HG02943 (cell line): Measurements from ENCODE around the gene RPS6KA5.
"Not testable (repeated sequence)": the region's sequence is repeated elsewhere in the genome, so short reads cannot be mapped to it uniquely, and the experiment has no call there.

Source experiments
- ATAC-seq: cut with Tn5 transposase; IDR thresholded peaks from one replicate; pipeline ENCODE4 v1.9.1; 2021; ENCODE audit warnings: mild to moderate bottlenecking, low read depth, moderate library complexity; ENCODE audit not compliant: unreplicated experiment

The RPS6KA5 gene

DNA sequence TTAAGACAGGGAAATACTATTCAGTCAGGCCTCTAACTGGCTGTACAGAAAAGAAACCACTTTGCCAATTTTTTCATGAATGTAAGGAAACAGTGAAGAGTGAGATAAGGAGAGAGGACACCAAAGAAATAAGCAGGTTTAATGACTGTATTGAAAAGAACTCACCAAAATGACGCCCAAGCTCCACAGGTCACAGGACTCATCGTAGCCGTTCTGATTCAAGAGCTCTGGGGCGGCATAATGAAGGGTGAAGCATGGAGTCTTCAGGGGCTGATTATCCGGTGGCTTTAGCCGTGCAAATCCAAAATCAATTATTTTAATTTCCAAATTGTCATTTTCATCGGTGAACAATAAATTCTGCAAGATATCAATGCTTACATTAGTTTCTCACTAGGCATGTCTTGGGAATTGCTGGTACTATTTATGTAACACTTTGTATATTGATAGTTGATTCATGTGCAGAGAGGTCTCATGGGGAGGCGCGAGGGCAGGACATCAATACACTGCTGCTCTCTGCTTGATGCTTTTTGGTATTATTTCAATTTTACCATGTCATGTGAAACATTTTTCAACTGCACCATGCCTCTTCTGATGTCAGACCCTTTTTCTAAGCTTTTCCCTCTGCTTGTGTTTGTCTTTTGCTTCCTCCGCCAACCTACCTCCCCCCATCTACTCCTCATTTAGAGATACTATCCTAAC lies 170.0 kb downstream of the RPS6KA5 start:
- no peak for ATAC-seq

DNA sequence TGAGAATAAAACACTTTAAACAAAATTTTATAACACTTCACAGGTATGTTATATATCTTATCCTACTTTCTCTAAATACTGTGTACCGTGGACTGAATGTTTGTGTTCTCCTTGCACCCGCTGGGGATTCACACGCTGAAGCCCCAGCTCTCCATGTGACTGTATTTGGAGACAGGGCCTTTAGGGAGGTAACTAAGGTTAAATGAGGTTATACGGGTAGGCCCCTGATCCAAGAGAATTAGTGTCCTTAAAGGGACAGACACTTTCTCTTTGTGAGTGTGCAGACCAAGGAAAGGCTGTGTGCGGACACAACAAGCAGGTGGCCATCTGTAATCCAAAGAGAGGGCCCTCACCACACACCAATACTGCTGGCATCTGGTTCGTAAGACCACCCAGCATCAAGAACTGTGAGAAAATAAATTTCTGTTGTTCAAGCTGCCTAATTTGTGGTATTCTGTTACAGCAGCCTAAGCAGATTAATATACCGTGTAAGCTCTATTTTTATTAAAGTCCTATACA lies 174.1 kb downstream of the RPS6KA5 start:
- ATAC-seq, result no peak

DNA sequence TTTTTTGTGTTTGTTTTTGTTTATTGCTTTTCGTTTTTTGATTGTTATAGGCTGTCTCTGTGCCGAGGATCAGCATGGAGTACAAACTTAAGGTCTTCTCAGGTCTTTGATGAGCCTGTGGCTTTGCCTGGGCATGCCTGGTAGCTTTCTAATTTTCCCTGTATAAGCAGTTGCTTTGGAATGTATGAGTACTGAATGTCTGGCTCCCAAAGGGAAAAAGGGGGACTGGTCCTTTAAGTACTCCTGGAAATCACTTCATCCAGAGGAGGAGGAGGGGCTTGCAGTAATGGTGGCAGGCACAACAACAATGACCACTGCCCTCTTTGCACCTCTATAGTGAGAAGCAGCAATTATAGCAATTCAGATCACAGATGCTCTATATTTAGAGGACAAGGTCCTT lies 176.7 kb downstream of the RPS6KA5 start:
- no peak for ATAC-seq

DNA sequence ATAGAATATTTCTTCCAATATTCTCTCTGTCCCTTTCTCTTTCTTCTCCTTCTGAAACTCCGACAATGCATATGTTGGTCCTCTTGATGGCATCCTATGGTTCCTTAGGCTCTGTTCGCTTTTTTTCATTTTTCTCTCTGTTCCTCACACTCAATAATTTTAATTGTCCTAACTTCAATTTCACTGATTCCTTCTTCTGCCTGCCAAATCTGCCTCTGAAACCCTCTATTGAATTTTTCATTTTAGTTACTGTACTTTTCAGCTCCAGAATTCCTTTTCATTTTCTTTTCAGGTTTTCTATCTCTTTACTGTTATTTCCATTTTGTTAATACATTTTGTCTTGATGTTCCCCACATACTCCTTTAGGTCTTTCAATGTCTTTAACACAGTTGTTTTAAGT lies 177.2 kb downstream of the RPS6KA5 start:
- ATAC-seq, result no peak

DNA sequence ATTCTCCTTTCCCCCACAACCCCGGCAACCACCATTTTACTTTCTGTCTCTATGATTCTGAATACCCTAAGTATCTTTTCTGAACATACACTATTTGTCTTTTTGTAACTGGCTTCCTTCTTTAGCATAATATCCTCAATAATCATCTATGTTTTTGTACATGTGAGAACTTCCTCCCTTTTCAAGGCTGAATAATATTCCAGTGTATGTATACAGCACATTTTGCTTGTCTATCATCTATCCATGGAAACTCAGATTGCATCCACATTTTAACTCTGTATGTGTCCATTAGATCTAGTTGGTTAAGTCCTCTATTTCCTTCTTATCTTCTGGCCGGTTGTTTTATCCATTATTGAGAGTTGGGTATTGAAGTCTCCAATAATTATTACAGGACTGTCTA lies 180.2 kb downstream of the RPS6KA5 start:
- ATAC-seq, result no peak

DNA sequence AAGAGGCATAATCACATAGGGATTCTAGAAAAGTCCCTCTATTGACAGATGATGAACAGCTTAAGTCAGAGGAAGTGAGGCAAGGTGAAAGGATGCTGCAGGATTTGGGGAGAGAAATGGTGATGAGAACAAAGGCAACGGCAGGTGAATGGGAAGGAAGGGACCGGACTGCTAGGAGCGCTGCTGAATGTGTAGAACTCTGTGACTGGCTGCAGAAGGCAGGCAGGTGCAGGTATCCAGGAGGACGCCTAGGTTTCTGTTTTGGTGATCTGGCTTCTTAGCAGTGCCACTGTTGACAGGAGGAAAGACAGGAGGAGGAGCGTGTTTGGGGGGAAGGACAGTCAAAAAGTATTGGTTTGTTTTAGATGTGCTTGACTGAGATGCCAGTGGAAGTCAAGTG lies 185.8 kb downstream of the RPS6KA5 start:
- no peak for ATAC-seq

DNA sequence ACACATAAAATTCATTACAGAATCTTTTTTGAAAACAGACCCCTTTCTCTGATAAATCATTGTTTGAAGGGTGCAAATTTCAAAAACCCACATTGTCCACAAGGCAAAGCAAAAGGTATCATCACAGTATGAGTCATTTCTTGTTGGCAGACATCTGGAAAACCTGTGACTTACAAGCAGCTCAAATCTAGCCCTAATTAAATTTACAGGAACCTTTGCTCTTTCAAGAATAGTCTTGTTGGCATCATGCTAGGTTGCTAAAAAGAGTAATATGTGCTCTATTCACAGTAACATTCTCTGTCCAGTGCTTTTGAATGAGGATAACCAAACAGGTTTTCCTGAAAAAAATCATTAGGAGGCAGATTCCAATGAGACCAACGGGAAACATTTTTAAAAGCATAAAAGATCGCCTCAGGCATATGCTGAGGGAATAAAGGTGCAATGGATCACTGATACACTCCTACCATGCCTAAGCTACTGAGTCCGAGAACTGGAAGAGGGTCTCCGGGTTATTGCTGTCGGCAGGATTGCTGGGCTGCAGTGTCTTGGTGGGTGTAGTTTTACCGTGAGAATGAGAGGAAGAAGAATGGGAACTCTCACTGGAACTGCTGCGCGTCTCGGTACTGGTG lies 188.7 kb downstream of the RPS6KA5 start:
- ATAC-seq, result no peak

DNA sequence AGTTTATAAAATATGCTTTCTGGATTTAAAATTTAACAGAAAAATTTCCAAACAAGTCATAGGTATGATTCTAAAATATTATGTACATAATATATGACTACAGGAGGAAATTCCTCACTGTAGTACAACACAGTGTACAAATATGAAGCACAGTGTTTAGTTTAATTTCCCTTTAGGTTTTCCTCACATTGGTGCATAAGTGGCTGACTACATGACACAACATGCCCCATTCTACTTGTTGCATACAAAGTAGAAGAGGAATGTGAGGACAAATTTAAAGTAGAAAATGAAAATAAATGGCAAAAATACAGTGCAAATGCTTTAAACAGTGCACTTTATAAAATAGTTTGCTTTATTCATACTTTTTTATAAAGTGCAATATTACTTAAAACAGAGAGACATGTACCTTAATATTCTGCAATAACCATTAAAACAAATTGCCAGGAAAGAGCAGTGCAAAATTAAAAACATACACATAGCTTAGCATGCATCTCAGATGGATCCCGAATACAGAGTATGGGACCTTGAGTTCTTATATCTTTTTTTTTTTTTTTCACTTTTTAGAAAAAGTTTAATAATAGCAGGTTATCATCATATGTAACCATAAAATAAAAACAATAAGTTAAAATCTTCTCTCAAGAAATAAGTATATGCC lies 189.4 kb downstream of the RPS6KA5 start:
- ATAC-seq, result no peak

DNA sequence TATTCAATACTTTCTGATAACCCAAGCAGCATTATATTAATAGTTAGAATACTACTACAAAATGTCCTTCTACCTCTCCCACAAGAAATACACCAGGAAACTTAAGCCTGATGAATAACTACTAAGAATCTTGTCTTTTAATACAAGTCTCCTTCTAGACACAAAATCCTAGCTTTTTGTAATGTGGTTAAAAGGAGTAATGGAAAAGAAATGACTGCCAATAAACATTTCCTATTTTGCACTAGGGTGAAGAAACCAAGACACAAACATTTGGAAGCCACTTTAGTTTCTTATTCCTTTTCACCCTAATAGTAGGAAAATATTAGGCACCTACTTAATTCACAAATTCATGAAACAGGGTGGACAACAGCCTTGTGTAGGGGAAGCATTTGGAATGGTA lies 192.9 kb downstream of the RPS6KA5 start:
- no peak for ATAC-seq

DNA sequence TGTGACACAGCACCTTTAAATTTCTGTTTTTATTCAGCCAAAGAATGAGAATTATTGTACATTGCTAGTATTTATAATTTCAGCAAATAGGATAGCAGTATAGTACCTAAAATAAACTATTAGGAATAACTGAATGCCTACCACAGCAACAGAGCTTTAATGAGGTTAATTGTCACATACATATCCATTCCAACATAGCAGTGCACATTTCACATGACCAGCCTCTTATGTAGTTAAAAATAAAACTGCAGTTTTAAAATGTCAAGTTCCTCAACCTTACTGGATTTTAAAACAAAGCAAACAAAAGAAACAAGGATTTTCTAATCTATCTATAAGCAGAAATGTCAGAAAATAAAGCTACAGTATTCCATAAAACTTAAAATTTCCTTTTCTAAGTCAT lies 193.6 kb downstream of the RPS6KA5 start:
- no peak for ATAC-seq

DNA sequence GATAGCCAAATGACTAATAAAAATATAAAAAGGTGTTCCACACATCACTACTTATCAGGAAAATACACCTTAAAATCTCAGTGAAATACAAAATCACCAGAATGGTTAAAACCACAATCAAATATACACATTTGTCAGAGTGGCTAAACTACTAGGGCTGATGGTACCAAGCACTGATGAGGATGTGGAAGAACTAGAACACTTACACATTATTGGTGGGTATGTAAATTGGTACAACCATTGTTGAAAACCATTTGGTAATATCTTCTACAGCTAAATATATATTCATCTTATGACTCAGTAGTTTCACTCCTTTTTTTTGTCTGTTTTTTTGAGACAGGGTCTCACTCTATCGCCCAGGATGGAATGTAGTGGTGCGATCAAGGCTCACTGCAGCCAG lies 195.7 kb downstream of the RPS6KA5 start:
- no peak for ATAC-seq

DNA sequence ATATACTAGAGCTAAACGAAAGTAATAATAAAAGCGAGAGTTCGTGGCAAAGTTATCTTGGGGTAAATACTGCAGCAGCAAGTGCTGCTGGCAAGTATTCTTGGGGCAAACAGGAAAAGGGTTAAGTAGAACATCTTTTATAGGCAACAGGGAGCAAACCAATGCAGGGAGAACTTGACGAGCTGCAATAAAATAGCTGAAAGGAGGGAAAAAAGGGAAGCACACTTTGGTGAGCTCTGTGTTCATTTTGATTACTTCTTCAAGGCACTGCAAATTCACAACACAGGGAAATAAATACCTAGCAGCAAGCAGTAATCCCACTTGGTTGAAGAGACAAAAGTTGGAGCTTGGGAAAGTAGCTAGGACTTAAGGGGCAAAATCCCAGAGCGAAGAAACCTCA lies 201.9 kb downstream of the RPS6KA5 start:
- no peak for ATAC-seq

DNA sequence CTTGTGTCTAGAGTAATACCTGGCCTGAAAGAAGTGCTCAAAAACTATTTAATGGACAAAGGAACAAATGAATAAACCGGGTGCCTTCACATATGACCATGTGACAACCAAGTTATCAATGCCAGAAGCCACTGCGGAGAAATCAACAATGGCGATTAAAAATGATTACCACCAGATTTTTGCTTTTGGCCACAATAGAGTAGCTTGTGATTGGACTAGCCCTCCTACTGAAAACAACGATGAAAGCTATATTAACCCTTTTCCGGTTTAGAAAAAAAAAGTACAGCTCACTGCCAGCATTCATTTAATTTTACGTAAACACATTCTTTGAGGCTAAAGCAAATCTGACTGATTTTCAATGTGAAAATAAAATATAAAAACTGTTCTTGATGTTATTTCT lies 202.6 kb downstream of the RPS6KA5 start:
- no peak for ATAC-seq

DNA sequence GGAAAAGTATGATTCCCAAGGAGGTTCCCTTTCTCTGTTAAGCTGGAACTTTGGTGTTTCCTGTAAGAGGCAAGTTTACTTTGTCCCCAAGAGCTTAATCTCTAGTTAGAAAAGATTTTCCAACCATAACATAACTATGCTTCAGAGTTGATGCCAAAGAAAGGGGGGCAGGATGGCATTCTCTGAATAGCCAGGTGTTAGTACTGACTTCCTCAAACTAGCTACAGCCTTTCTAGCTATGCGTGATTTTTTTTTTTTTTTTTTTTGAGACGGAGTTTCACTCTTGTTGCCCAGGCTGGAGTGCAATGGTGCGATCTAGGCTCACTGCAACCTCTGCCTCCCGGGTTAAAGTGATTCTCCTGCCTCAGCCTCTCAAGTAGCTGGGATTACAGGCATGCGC lies 204.3 kb downstream of the RPS6KA5 start:
- ATAC-seq, result not testable (repeated sequence)

DNA sequence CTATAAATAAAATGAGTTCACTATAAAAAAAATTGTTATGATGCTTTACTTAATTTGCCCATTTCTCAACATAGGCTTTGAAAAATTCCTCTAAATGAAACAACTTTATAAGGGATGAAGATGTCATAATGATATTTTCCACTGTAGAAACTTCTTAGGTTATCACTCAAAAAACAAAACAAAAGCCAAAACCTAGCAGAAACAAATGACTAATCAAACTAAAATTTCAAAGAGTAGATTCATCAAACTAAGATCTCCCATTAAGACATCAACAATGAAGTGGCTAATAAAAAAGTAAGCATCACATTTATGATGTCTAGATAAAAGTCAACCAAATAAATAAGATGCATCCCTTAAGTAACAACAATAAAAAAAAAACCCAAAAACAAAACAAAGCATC lies 207.3 kb downstream of the RPS6KA5 start:
- no peak for ATAC-seq

DNA sequence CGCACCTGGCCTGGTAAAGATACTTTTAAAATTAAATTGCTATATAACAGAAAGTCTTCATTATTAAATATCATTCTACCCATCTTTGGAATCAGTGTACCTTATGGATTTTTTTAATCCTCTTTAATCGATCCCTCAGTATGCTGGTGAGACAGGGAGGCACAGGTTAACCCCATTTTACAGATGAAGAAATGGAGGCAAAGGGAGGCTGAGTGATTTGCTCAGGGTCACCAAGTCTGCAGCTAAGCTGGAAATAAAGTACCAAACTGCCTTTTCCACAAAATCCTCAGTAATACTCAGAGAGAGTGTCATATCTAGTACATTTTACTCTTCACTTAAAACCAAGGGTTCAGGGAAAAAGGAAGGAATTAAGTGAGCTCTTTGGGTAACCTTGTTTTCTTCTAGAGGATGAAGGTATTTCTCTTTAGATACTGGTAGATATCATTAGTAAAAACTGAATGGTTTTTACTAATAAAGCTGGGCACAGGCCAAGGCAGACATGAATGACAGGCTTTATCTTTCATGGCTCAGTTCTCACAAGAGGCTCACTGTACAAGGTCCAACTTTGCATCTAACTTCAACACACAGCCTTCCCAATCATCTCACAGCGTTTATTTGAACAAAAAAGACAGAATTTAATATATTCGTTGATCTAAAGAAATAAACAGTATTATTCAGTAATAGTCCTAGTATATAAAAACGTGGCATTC lies 209.0 kb downstream of the RPS6KA5 start:
- no peak for ATAC-seq

DNA sequence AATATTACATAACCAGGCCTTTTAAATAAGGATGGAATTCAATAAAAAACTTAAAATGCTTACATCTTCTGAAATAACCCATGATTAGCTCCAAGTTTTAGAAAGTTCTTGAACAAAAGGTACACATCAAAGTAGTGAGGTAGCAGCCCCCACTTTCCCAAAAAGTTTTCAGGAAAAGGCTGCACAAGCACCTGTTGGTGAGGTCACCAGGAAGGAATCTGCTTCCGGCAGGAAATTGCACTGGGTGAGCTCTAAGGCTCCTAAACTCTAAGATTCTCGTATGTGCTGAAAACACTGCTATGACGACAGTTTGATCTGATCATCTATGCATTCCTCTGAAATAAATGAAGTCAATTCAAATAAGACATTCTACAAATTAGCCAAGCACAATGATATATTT lies 210.0 kb downstream of the RPS6KA5 start:
- ATAC-seq, result no peak

DNA sequence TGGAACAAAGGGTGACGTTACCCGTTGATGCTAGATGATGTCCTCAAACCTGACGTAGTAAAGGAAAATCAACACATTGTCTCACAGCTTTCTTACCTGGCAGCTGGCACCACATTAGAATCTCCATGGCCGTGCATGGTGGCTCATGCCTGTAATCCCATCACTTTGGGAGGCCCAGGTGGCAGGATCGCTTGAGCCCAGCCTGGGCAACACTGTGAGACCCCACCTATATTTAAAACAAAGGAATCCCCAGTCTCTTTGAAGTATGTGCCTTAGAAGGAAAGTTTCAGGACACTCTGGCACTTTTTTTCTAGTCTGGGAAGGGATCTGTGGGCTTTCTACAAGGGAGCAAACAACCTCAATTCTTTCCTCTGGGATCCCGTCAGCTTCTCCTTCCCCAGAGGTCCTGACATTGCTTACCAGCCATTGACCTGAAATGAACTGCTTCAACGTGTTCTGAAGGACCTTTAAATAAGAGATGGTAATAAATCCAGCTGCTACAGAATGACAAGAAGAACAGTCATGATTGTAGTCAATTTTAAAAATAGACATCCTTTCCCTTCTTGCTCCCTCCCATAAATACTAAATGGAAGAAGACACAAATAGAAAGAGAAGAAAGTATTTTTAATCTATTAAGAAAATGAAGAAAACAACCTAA lies 210.5 kb downstream of the RPS6KA5 start:
- ATAC-seq, result no peak

DNA sequence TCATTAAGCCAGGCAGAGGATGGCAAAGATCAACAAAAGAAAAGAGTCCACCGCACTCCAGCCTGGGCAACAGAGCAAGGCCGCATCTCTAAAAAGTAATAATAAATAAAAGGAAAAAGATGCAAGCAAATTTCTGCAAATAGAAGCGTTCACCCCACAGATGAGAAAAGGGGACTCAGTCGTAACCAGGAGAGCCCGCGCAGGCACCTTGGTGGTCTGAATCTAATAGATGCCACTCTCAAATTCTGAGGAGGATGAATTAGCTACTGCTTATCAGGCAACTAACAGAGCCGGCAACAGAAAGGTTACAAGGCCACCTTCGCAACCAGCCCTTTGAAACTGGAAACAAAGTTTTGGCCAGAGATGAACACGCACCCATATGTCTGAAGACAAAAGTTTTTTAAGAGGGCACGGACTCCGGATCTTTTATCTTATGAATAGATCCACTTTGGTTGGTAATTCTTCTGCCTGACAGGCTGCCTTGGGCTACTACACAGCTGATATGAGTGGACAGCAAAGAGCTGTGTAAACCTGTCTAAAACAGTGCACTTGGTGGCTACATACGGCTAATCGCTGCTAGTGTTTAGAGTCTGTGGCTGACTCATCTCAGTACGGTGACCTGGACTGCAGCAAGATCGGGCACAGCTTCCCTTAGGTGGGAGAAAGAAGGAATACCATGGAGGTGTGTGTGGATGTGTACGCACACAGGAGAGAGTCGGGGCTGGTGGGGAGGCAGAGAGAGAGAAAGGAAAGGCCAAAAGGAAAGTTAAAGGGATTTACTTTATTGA lies 211.3 kb downstream of the RPS6KA5 start:
- no peak for ATAC-seq

DNA sequence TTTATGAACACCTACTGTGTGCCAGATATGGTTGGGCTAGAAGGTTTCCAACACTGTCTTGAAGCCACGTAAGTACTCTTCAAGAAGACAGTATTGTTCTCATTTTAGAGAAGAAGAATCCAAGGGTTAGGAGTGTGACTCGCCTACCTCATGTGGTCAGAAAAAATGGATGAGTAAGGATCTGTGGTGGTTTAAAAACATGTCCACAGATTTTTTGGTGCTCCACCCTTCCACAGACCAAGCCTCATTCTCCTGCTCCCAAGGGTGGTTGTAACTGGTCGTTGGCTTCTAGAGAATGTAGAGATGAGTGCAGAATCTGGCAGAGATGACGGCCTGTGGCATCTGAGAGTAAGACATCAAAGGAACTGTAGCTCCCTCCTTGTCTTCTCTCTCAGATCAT lies 213.9 kb downstream of the RPS6KA5 start:
- no peak for ATAC-seq
